ENCODE results near the gene SMPX.

DNA sequence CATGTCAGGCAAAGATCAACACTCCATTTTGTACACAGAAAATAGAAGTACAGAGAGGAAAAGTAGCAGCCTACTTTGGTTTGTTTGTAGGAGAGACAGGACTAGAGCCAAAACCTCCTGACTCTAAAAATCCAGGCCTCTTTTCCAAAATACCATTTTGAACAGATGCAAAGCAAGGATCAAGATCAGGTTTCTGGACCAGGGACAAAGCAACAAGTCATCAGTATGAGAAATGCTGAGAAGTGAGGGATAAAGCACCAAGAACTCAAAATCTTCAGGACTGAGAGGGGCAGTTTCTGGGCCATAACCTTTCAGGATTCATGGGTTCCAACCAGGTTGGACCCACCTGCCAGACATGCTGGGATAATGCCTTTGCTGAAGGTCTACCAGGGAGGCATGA, 44.9 kb upstream of the SMPX start:
- TF ChIP-seq CTCF (conservative IDR thresholded peaks at IDR 0.05) (no peak), EZH2 (IDR thresholded peaks at IDR 0.05; ENCODE audit: low read depth) (no peak)
